Tibial artery (tissue), 4 donors: ENCODE results near the gene DEDD2.
"Not testable (repeated sequence)": the region's sequence is repeated elsewhere in the genome, so short reads cannot be mapped to it uniquely, and the experiment has no call there.

ENCODE experiments used
- DNase-seq, 2 donors: peaks; one replicate each; pipeline ENCODE4 v3.0.0-alpha.2; 2019
- H3K27ac ChIP-seq, 2 donors: fragments of 200-600 bp; sonication (generic) in 1 of 2; 1 replicate in 1 of 2; 2 replicates in 1 of 2; pipeline ENCODE4 v1.5.1; 2018 to 2019; ENCODE audit warnings: mild to moderate bottlenecking in 1 of 2
- H3K27me3 ChIP-seq, 2 donors: fragments of 200-600 bp; sonication (generic) in 1 of 2; one replicate each; pipeline versions ENCODE4 v1.5.1 to v1.6.0; 2016 to 2019
- H3K36me3 ChIP-seq, 3 donors: fragments of 200-600 bp; sonication (generic) in 2 of 3; one replicate each; pipeline ENCODE4 v1.5.1; 2016 to 2019; ENCODE audit warnings: mild to moderate bottlenecking in 2 of 3
- H3K4me1 ChIP-seq, 4 donors: fragments of 200-600 bp; sonication (generic) in 2 of 4; 1 replicate in 3 of 4; 2 replicates in 1 of 4; pipeline ENCODE4 v1.5.1; 2016 to 2019
- H3K4me3 ChIP-seq, 2 donors: fragments of 200-600 bp; sonication (generic) in 1 of 2; 1 replicate in 1 of 2; 2 replicates in 1 of 2; pipeline ENCODE4 v1.5.1; 2018 to 2019; ENCODE audit warnings: mild to moderate bottlenecking in 2 of 2
- H3K9me3 ChIP-seq, 3 donors: fragments of 200-600 bp; sonication (generic) in 1 of 3; one replicate each; pipeline ENCODE4 v1.5.1; 2016 to 2019
- intact Hi-C: fragments of 100-400 bp; cut with DNase I; formaldehyde crosslinking; loops from one replicate; pipeline ENCODE4 v1.15.0; 2023; ENCODE audit warnings: low total_unique reads
- TF ChIP-seq, protein P1 (sequence below), 2 experiments: fragments of 200-600 bp in 1 of 2; fragments of 450-650 bp in 1 of 2; IDR thresholded peaks; one replicate each; pipeline ENCODE4 v1.5.1; 2017 to 2019; ENCODE audit warnings: antibody characterized with exemption in 2 of 2, mild to moderate bottlenecking in 1 of 2, moderate library complexity in 1 of 2

DEDD2 gene, protein sequence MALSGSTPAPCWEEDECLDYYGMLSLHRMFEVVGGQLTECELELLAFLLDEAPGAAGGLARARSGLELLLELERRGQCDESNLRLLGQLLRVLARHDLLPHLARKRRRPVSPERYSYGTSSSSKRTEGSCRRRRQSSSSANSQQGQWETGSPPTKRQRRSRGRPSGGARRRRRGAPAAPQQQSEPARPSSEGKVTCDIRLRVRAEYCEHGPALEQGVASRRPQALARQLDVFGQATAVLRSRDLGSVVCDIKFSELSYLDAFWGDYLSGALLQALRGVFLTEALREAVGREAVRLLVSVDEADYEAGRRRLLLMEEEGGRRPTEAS

DNA sequence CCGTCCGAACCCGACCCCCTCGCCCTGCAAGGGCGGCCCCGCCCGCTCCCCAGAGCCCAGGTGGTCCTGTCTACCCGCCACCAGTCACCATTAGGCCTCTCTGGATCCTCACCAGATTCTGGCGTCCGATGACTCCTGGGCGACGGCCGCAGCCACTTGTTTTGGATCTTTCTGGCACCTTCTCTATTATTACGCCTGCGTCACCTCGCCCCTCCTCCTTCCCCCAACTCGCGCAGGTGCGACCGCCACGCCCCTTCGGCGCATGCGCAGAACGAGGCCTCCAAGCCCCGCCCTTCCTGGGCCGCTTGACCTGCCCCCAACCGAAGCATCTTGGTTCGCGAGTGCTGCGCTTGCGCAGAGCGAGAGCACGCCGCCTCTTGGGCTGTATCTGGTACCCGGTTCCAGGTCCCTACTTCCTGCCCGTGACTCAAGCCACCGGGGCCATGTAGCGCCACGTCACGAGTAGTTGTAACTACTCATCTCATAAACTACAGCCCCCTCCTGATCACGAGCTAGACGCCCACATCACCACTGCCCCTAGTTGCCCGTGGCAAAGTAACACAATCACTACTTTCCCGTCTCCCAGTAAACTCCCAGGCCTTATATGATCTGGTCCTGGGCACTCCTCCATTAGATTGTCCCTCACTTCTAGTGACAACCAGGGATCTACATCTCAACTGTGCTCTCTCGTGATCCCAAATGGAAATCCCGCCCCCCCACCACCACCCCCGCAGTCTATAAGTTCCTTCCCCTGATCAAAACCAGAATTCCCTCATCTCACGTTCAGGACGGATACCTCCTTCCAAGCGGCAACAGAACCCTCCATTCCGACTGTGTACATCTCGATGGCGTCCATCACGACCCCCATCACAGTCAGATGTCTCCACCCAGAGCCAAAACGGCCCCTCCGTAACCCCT, at the start of gene DEDD2:
DEDD2 (minus strand) TSS at position 158 of the 918 bp plus-strand sequence. CDS start 670 bp downstream, outside the sequence.
- H3K4me1 ChIP-seq, result peaks cover 0 to 56% (median 42%) of the 10 kb centered on the region in 4 donors
- no peaks in the 10 kb centered on the region for H3K27me3 ChIP-seq
- intact Hi-C loops, result no loop called here
- peak; percentile 97 to 99 for DNase-seq
- peak within 1 kb of the TSS; percentile 86 to 88 for H3K4me3 ChIP-seq
- peaks cover 7 to 24% (median 18%) of the 10 kb centered on the region in 3 donors for H3K36me3 ChIP-seq
- H3K27ac ChIP-seq, result peak within 1 kb of the TSS; percentile 89 to 93
- no peaks in the 10 kb centered on the region for H3K9me3 ChIP-seq
- TF ChIP-seq, protein P1, sequence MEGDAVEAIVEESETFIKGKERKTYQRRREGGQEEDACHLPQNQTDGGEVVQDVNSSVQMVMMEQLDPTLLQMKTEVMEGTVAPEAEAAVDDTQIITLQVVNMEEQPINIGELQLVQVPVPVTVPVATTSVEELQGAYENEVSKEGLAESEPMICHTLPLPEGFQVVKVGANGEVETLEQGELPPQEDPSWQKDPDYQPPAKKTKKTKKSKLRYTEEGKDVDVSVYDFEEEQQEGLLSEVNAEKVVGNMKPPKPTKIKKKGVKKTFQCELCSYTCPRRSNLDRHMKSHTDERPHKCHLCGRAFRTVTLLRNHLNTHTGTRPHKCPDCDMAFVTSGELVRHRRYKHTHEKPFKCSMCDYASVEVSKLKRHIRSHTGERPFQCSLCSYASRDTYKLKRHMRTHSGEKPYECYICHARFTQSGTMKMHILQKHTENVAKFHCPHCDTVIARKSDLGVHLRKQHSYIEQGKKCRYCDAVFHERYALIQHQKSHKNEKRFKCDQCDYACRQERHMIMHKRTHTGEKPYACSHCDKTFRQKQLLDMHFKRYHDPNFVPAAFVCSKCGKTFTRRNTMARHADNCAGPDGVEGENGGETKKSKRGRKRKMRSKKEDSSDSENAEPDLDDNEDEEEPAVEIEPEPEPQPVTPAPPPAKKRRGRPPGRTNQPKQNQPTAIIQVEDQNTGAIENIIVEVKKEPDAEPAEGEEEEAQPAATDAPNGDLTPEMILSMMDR (IDR thresholded peaks at IDR 0.05), result no peak

DNA sequence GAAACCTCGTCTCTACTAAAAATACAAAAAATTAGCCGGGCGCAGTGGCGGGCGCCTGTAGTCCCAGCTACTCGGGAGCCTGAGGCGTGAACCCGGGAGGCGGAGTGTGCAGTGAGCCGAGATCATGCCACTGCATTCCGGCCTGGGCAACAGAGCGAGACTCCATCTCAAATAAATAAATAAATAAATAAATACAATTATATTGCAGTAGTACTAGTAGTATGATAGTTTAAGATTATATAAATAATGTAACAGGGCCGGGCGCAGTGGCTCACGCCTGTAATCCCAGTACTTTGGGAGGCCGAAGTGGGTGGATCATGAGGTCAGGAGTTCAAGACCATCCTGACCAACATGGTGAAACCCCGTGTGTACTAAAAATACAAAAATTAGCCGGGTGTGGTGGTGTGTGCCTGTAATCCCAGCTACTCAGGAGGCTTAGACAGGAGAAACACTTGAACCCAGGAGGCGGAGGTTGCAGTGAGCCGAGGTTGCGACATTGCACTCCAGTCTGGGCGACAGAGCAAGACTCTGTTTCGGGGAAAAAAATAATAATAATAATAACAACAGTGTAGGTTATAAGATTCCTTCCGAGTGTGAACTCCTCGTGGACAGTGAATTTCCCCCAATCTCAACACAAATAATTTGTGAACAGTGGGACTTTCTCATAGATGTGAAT, 49.6 kb upstream of the DEDD2 start:
- H3K27ac ChIP-seq, H3K9me3 ChIP-seq, intact Hi-C loops, H3K27me3 ChIP-seq, DNase-seq, H3K4me3 ChIP-seq, H3K36me3 ChIP-seq: not testable (repeated sequence)
- peaks cover 0 to 34% (median 29%) of the 10 kb centered on the region in 4 donors for H3K4me1 ChIP-seq

DNA sequence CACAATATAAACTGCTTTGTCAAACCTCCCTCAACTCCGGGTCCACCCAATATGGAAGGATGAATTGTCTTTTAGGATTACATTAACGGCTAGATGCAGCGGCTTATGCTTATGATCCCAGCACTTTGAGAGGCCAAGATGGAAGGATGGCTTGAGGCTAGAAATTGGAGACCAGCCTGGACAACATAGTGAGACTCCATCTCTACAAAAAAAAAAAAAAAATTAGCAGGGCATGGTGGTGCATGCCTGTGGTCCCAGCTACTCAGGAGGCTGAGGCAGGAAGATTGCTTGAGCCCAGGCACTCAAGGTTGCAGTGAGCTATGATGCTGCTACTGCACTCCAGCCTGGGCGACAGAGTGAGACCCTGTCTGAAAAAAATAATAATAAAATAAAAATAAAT, 48.6 kb upstream of the DEDD2 start:
- H3K4me3 ChIP-seq, H3K9me3 ChIP-seq, DNase-seq, H3K27me3 ChIP-seq, intact Hi-C loops, H3K27ac ChIP-seq, H3K36me3 ChIP-seq: not testable (repeated sequence)
- H3K4me1 ChIP-seq, result peaks cover 0 to 24% (median 21%) of the 10 kb centered on the region in 4 donors

DNA sequence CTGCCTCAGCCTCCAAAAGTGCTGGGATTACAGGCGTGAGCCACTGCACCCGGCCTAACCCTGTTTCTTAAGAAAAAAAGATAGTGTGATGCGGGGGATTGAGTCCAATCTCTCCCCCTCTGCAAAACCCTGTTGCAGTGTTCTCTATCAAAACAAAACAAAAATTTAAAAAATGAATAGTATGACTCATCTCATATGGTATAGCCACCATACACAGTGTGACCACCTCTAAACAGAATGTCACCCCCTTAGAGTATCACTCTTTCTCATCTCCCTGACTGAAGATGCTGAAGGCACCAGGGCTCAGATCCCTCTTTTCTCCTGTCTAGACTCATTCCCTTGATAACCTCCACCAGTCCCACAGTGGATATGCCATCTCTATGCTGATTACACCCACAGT, 44.3 kb upstream of the DEDD2 start:
- DNase-seq, result no peak
- Histone ChIP-seq H3K27me3 (no peaks in the 10 kb centered on the region), H3K4me1 (no peaks in the 10 kb centered on the region), H3K4me3 (no peak overlapping the region), H3K36me3 (no peaks in the 10 kb centered on the region), H3K27ac (no peak overlapping the region), H3K9me3 (no peaks in the 10 kb centered on the region)
- intact Hi-C loops, result no loop called here
- TF ChIP-seq, protein P1 (IDR thresholded peaks at IDR 0.05), result no peak

DNA sequence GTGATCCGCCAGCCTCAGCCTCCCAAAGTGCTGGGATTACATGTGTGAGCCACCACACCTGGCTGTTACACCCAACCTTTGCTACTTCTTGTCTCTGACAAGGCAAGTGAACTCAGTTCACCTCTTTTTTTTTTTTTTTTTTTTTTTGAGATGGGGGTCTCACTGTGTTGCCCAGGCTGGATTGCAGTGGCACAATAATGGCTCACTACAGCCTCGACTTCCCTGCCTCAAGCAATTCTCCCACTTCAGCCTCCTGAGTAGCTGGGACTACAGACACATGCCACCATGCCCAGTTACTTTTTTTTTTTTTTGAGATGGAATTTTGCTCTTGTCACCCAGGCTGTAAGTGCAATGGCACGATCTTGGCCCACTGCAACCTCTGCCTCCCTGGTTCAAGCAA, 40.4 kb upstream of the DEDD2 start:
- H3K27me3 ChIP-seq, H3K9me3 ChIP-seq, H3K27ac ChIP-seq, H3K4me3 ChIP-seq, DNase-seq, H3K36me3 ChIP-seq, intact Hi-C loops: not testable (repeated sequence)
- peaks cover 0 to 15% (median 12%) of the 10 kb centered on the region in 4 donors for H3K4me1 ChIP-seq

DNA sequence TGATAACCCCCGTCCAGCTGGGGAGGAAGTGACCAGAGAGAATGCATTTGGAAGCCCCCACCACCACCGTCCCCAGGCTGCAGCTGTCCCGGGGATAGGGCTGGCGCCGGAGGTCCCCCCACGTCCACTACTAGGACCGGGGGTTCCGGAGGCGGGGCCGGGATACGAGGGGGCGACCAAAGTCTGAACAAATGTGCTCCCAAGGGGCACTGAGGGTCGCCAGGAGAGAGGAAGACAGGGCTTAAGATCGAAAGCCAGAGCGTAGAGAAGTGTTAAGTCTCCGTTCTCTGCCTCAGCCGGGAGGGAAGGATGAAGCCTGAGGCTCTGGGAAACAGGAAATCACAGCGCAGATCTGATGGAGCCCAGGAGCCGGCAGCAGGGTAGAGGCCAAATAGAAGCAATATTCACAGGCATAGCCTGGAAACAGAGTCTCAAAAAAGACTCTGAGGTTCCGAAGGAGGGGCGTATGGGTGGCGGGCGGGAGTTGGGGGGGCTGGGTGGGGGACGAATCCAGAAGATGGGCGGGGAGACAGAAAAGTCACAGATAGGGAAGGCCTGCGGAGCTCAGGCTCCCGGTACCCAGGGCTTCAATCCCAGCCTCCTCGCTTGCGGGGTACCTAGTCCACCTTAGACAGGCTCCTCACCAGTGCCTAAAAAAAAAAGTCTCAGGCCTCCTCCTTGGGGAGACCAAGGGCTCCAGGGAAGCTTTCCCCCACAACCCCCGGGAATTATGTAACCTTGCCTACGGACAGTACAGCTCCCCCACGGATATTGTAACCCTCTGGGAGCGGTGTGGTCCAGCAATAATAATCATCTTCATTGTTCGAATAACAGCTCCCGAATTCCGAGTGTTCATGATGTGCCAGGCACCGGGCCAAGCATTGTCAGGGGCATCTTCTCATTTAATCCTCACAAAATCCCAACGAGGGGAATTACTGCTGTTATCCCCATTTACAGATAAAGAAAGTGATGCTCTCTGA, 38.6 kb upstream of the DEDD2 start:
- no peaks in the 10 kb centered on the region for H3K9me3 ChIP-seq
- peak overlapping the region; percentile 85 to 97 for H3K4me3 ChIP-seq
- no peaks in the 10 kb centered on the region for H3K36me3 ChIP-seq
- no peaks in the 10 kb centered on the region for H3K27me3 ChIP-seq
- TF ChIP-seq, protein P1 (IDR thresholded peaks at IDR 0.05), result no peak
- intact Hi-C loops, result no loop called here
- peak; percentile 58 to 79 for DNase-seq
- peak overlapping the region; percentile 99 for H3K27ac ChIP-seq
- H3K4me1 ChIP-seq, result peaks cover 0 to 33% (median 30%) of the 10 kb centered on the region in 4 donors
